Inflammatory macrophage (primary cell): Measurements from ENCODE around the gene ZNF837.

Source experiments
- DNase-seq, 2 donors: peaks; one replicate each; pipeline ENCODE4 v3.0.0-alpha.2; 2020 to 2022

Gene ZNF837

GRCh38 chr19:58368561-58369360 is 12.1 kb downstream of the ZNF837 start:
- no peak for DNase-seq

GRCh38 chr19:58367698-58368454 is 13.0 kb downstream of the ZNF837 start:
- no peak for DNase-seq

GRCh38 chr19:58366585-58367430 is 14.0 kb downstream of the ZNF837 start:
- no peak for DNase-seq

GRCh38 chr19:58364146-58364545 is 16.7 kb downstream of the ZNF837 start:
- peak; percentile 38 to 61 for DNase-seq

GRCh38 chr19:58362272-58362994 is 18.4 kb downstream of the ZNF837 start, which contains the start of gene ZNF497:
TSS of gene ZNF497 (minus strand) at chr19:58362751. CDS start at chr19:58357635, 5,116 bp downstream.
- DNase-seq: peak; percentile 95 to 96

GRCh38 chr19:58361900-58362271 is 18.9 kb downstream of the ZNF837 start:
- DNase-seq: peak; percentile 62 to 77

- no peak for DNase-seq
These were observed 23.2 kb downstream of the ZNF837 start for GRCh38 chr19:58357481-58358145.

GRCh38 chr19:58356766-58357480 is 23.9 kb downstream of the ZNF837 start:
- DNase-seq: no peak

GRCh38 chr19:58355908-58356765 is 24.7 kb downstream of the ZNF837 start:
- DNase-seq: peak in 1 of 2 donors; percentile 14

- no peak for DNase-seq
These were observed 25.5 kb downstream of the ZNF837 start for GRCh38 chr19:58355215-58355796.

GRCh38 chr19:58354478-58355030 is 26.3 kb downstream of the ZNF837 start:
- no peak for DNase-seq

- DNase-seq: no peak
These were observed 26.9 kb downstream of the ZNF837 start for GRCh38 chr19:58353717-58354477.

GRCh38 chr19:58352760-58353671 is 27.8 kb downstream of the ZNF837 start, which contains the start of gene A1BG:
TSS of gene A1BG (minus strand) at chr19:58353492. CDS start at chr19:58353437, 55 bp downstream.
- DNase-seq: no peak

- no peak for DNase-seq
These were observed 28.7 kb downstream of the ZNF837 start for GRCh38 chr19:58351990-58352755.

GRCh38 chr19:58351558-58351878 is 29.3 kb downstream of the ZNF837 start:
- no peak for DNase-seq

GRCh38 chr19:58350871-58351557 is 29.8 kb downstream of the ZNF837 start:
- no peak for DNase-seq
